IMR-90 (cell line): Measurements from ENCODE around the gene AGT. TPM values are rescaled to one million over a fixed set of nuclear protein-coding genes. Genes with fewer than 3 reads are reported as not detected.

Source experiments
- ATAC-seq: fragments of 200-7000 bp; cut with Tn5 transposase; 2 replicates; pipeline ENCODE4 v1.9.1; 2020; ENCODE audit warnings: low read depth, mild to moderate bottlenecking, moderate library complexity
- BruUV-seq: library from RNA; stranded (reverse); fragments of 400-500 nt; replicated peaks from 2 replicates; lab custom pipeline; 2021; lab: Mats Ljungman, UMichigan
- CTCF ChIA-PET: fragments of 300-600 bp; formaldehyde crosslinking; extraction: SDS; loops from one replicate; lab custom pipeline; 2021; ENCODE audit warnings: antibody characterized with exemption; lab: Yijun Ruan, JAX
- POLR2A ChIA-PET: fragments of 300-600 bp; sonication (Branson Sonifier 250); formaldehyde crosslinking; loops from one replicate; lab custom pipeline; 2022; ENCODE audit warnings: antibody characterized with exemption; ENCODE audit not compliant: unreplicated experiment; lab: Charles Lee
- DNase-seq: peaks from one replicate; pipeline ENCODE4 v3.0.0; 2013
- H2AFZ ChIP-seq: replicated peaks from 2 replicates; pipeline ENCODE3; 2013; ENCODE audit warnings: low read length, mild to moderate bottlenecking; ENCODE audit not compliant: poor library complexity
- H2AK5ac ChIP-seq: 2 replicates; pipeline ENCODE4 v1.6.1; 2013; ENCODE audit warnings: low read depth, low read length, inconsistent platforms
- H2AK9ac ChIP-seq: replicated peaks from 2 replicates; pipeline ENCODE3; 2013; ENCODE audit warnings: mild to moderate bottlenecking, low read depth, low read length, moderate library complexity; ENCODE audit not compliant: poor library complexity
- H2BK120ac ChIP-seq: 2 replicates; pipeline ENCODE4 v1.6.1; 2013; ENCODE audit warnings: low read depth, low read length, inconsistent platforms
- H2BK15ac ChIP-seq: 3 replicates; pipeline ENCODE4 v1.6.1; 2013; ENCODE audit warnings: low read depth, low read length, inconsistent platforms
- H2BK20ac ChIP-seq: 2 replicates; pipeline ENCODE4 v1.6.1; 2013; ENCODE audit warnings: low read depth, mild to moderate bottlenecking, inconsistent platforms, low read length, moderate library complexity
- H2BK5ac ChIP-seq: 2 replicates; pipeline ENCODE4 v1.6.1; 2013; ENCODE audit warnings: mild to moderate bottlenecking, low read depth, low read length, inconsistent platforms; ENCODE audit not compliant: poor library complexity, severe bottlenecking
- H3K14ac ChIP-seq: replicated peaks from 2 replicates; pipeline ENCODE4 v1.6.1; 2013; ENCODE audit warnings: low read depth, low read length, inconsistent platforms
- H3K18ac ChIP-seq: 2 replicates; pipeline ENCODE4 v1.6.1; 2013; ENCODE audit warnings: low read depth, low read length, control low read depth
- H3K23ac ChIP-seq: 2 replicates; pipeline ENCODE4 v1.6.1; 2013; ENCODE audit warnings: low read depth, low read length, inconsistent platforms
- H3K27ac ChIP-seq: 2 replicates; pipeline ENCODE4 v1.5.1; 2013; ENCODE audit warnings: mild to moderate bottlenecking, control low read depth, low read length; ENCODE audit not compliant: insufficient read depth
- H3K27me3 ChIP-seq: 2 replicates; pipeline ENCODE4 v1.6.1; 2013; ENCODE audit warnings: low read length; ENCODE audit not compliant: control insufficient read depth, insufficient read depth
- H3K36me3 ChIP-seq: 2 replicates; pipeline ENCODE4 v1.6.1; 2013; ENCODE audit warnings: low read length, mixed read lengths; ENCODE audit not compliant: control insufficient read depth, insufficient read depth
- H3K4ac ChIP-seq: 2 replicates; pipeline ENCODE4 v1.6.1; 2013; ENCODE audit warnings: low read depth, low read length, inconsistent platforms
- H3K4me1 ChIP-seq: 2 replicates; pipeline ENCODE4 v1.6.1; 2013; ENCODE audit warnings: low read length, mixed read lengths; ENCODE audit not compliant: control insufficient read depth, insufficient read depth
- H3K4me2 ChIP-seq: 2 replicates; pipeline ENCODE4 v1.6.1; 2013; ENCODE audit warnings: low read depth, mild to moderate bottlenecking, control low read depth, low read length, moderate library complexity
- H3K4me3 ChIP-seq: 2 replicates; pipeline ENCODE4 v1.5.1; 2013; ENCODE audit warnings: low read depth, mild to moderate bottlenecking, control low read depth, low read length, moderate library complexity; ENCODE audit not compliant: insufficient read depth
- H3K56ac ChIP-seq: 2 replicates; pipeline ENCODE4 v1.6.1; 2013; ENCODE audit warnings: low read length, inconsistent platforms; ENCODE audit not compliant: insufficient read depth; ENCODE audit errors: extremely low read depth
- H3K79me1 ChIP-seq, 2 experiments: 2 replicates each; pipeline ENCODE4 v1.6.1; 2013; ENCODE audit warnings: low read length in 2 of 2, inconsistent platforms in 1 of 2, low read depth in 1 of 2
- H3K9ac ChIP-seq: 2 replicates; pipeline ENCODE4 v1.6.1; 2013; ENCODE audit warnings: low read depth, low read length, control low read depth
- H3K9me1 ChIP-seq: 2 replicates; pipeline ENCODE4 v1.6.1; 2013; ENCODE audit warnings: low read length, inconsistent platforms; ENCODE audit not compliant: insufficient read depth
- H3K9me3 ChIP-seq: 2 replicates; pipeline ENCODE4 v1.6.1; 2013; ENCODE audit warnings: low read length; ENCODE audit not compliant: control insufficient read depth, insufficient read depth
- H4K20me1 ChIP-seq: 2 replicates; pipeline ENCODE4 v1.6.1; 2013; ENCODE audit warnings: low read length, inconsistent platforms; ENCODE audit not compliant: insufficient read depth
- H4K5ac ChIP-seq: 2 replicates; pipeline ENCODE4 v1.6.1; 2013; ENCODE audit warnings: mild to moderate bottlenecking, low read depth, low read length, control low read depth
- H4K8ac ChIP-seq, 2 experiments: 2 replicates each; pipeline ENCODE4 v1.6.1; 2013; ENCODE audit warnings: low read depth in 2 of 2, low read length in 2 of 2, control low read depth in 1 of 2, inconsistent platforms in 1 of 2
- H4K91ac ChIP-seq: 2 replicates; pipeline ENCODE4 v1.6.1; 2013; ENCODE audit warnings: low read depth, low read length, inconsistent platforms; ENCODE audit not compliant: insufficient read depth
- BHLHE40 ChIP-seq: fragments of 150-350 bp; IDR thresholded peaks from 2 replicates; pipeline ENCODE4 v1.6.1; 2016; ENCODE audit warnings: mild to moderate bottlenecking, low read depth, low read length
- CHD1 ChIP-seq: IDR thresholded peaks from 2 replicates; pipeline ENCODE4 v1.6.1; 2012; ENCODE audit warnings: low read depth, low read length, improper control_type of control experiment
- FOS ChIP-seq: fragments of 150-350 bp; IDR thresholded peaks from 2 replicates; pipeline ENCODE4 v1.6.1; 2016; ENCODE audit warnings: low read depth, low read length
- MAFK ChIP-seq: IDR thresholded peaks from 2 replicates; pipeline ENCODE4 v1.6.1; 2012; ENCODE audit warnings: low read depth, low read length, improper control_type of control experiment
- MAZ ChIP-seq: IDR thresholded peaks from 2 replicates; pipeline ENCODE4 v1.6.1; 2012; ENCODE audit warnings: low read depth, mild to moderate bottlenecking, low read length, improper control_type of control experiment, moderate library complexity, borderline replicate concordance
- MXI1 ChIP-seq: IDR thresholded peaks from 2 replicates; pipeline ENCODE4 v1.6.1; 2012; ENCODE audit warnings: low read depth, mild to moderate bottlenecking, low read length, moderate library complexity, borderline replicate concordance
- NFE2L2 ChIP-seq: fragments of 150-350 bp; IDR thresholded peaks from 2 replicates; pipeline ENCODE4 v1.6.1; 2016; ENCODE audit warnings: low read depth, mild to moderate bottlenecking, low read length
- POLR2A ChIP-seq: IDR thresholded peaks from 2 replicates; pipeline ENCODE4 v1.6.1; 2012; ENCODE audit warnings: mild to moderate bottlenecking, low read depth, low read length
- RAD21 ChIP-seq: IDR thresholded peaks from 2 replicates; pipeline ENCODE4 v1.6.1; 2012; ENCODE audit warnings: low read length, improper control_type of control experiment
- RCOR1 ChIP-seq: IDR thresholded peaks from 2 replicates; pipeline ENCODE4 v1.6.1; 2012; ENCODE audit warnings: mild to moderate bottlenecking, low read length, improper control_type of control experiment; ENCODE audit not compliant: insufficient replicate concordance
- SMC3 ChIP-seq: fragments of 150-350 bp; IDR thresholded peaks from 2 replicates; pipeline ENCODE4 v1.6.1; 2016; ENCODE audit warnings: low read depth, mild to moderate bottlenecking, antibody characterized with exemption, low read length, moderate library complexity
- WGBS, 2 experiments: methylation state at CpG; one replicate each; pipeline versions ENCODE4 v1.1.5 to v1.1.7; 2013; ENCODE audit warnings: missing lambda C conversion rate in 2 of 2; ENCODE audit not compliant: insufficient read length in 1 of 2; ENCODE audit errors: extremely low coverage in 2 of 2; 5-methylcytosine and 5-hydroxymethylcytosine counted together
- dilution Hi-C: fragments of 300-500 bp; cut with HindIII; formaldehyde crosslinking; loops from one replicate; pipeline ENCODE4 v1.14.3; 2018; ENCODE audit warnings: low sequenced_read_pairs; ENCODE audit not compliant: unreplicated experiment
- in situ Hi-C: fragments of 300-500 bp; cut with MboI; formaldehyde crosslinking; loops from 3 replicates; pipeline ENCODE4 v1.14.3; 2019; ENCODE audit warnings: low sequenced_read_pairs, inconsistent platforms, mixed read lengths
- intact Hi-C: fragments of 100-400 bp; cut with micrococcal nuclease; formaldehyde crosslinking; loops from 2 replicates; pipeline ENCODE4 v1.10.0; 2022
- polyA plus RNA-seq, 3 experiments: library from polyadenylated mRNA; depleted of rRNA; stranded (reverse); fragments of >200 nt; gene quantifications; 2 replicates each; pipeline ENCODE4 v1.2.3, GENCODE V29; 2012; ENCODE audit warnings: low replicate concordance in 1 of 3
- total RNA-seq: library from RNA; depleted of rRNA; stranded (reverse); fragments of >200 nt; gene quantifications from 2 replicates; pipeline ENCODE4 v1.2.3, GENCODE V29; 2012
- TF ChIP-seq, protein P1 (sequence below): fragments of 150-350 bp; IDR thresholded peaks from 2 replicates; pipeline ENCODE4 v1.6.1; 2017; ENCODE audit warnings: mild to moderate bottlenecking, antibody characterized with exemption, low read length, low read depth

Gene AGT
- total and polyA plus RNA-seq, 2 of the 4 experiments (the other 2 are of a cell fraction) = 0.18 to 0.34 TPM

DNA sequence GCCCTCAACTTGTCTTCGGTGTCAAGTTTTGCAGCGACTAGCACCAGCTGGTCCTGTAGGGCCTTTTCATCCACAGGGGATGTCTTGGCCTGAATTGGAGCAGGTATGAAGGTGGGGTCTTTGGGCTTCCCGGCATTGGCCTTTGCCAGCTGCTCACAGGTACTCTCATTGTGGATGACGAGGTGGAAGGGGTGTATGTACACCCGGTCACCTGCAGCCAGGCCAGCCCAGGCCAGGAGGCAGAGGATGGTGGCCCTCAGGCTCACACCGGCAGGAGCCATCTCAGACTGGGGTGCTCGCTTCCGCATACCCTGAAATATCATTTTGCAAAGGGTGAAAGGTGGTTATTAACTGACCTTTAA lies 3.4 kb downstream of the AGT start:
- no peak overlapping the region for H3K14ac ChIP-seq
- no peak overlapping the region for H3K4ac ChIP-seq
- H3K4me1 ChIP-seq = peaks cover 9% of the 10 kb centered on the region
- TF ChIP-seq FOS (no peak), MAZ (no peak), BHLHE40 (no peak), RCOR1 (no peak), RAD21 (no peak), POLR2A (no peak), MAFK (no peak), NFE2L2 (no peak), MXI1 (no peak), CHD1 (no peak), SMC3 (no peak)
- TF ChIP-seq, protein P1, sequence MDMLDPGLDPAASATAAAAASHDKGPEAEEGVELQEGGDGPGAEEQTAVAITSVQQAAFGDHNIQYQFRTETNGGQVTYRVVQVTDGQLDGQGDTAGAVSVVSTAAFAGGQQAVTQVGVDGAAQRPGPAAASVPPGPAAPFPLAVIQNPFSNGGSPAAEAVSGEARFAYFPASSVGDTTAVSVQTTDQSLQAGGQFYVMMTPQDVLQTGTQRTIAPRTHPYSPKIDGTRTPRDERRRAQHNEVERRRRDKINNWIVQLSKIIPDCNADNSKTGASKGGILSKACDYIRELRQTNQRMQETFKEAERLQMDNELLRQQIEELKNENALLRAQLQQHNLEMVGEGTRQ = no peak
- no peak overlapping the region for H3K56ac ChIP-seq
- H3K79me1 ChIP-seq = no peaks in the 10 kb centered on the region
- intact Hi-C loops = loop anchor here (5.0 kb wide), 1 partner anchor 42 kb away; no protein-coding TSS in a partner anchor
- no peak overlapping the region for H3K23ac ChIP-seq
- H2BK5ac ChIP-seq = no peak overlapping the region
- peak overlapping the region; percentile 57 for H2AFZ ChIP-seq
- H4K20me1 ChIP-seq = no peaks in the 10 kb centered on the region
- peak overlapping the region; percentile 42 for H2AK9ac ChIP-seq
- no peak overlapping the region for H3K9ac ChIP-seq
- ATAC-seq (no peak), DNase-seq (no peak)
- H2AK5ac ChIP-seq = no peak overlapping the region
- in situ Hi-C loops = no loop called here
- no peak overlapping the region for H4K5ac ChIP-seq
- H3K9me1 ChIP-seq = peaks cover 4% of the 10 kb centered on the region; the same call in 1 of the 2 replicates
- H3K4me2 ChIP-seq = no peak overlapping the region
- H4K8ac ChIP-seq = no peak overlapping the region
- no CpG with 5 or more reads among the region's 8 CpGs for WGBS, 2 experiments
- H4K91ac ChIP-seq = no peak overlapping the region
- H3K18ac ChIP-seq = no peak overlapping the region
- H3K9me3 ChIP-seq = no peaks in the 10 kb centered on the region
- ChIA-PET POLR2A (no interaction called here), CTCF (no interaction called here)
- H3K36me3 ChIP-seq = no peaks in the 10 kb centered on the region
- no peak overlapping the region for H3K27ac ChIP-seq
- dilution Hi-C loops = no loop called here
- H3K27me3 ChIP-seq = peaks cover 7% of the 10 kb centered on the region; the same call in 1 of the 2 replicates
- no peak overlapping the region for H3K4me3 ChIP-seq
- no peak overlapping the region for H2BK20ac ChIP-seq
- no TSS peak for BruUV-seq
- H2BK15ac ChIP-seq = no peak overlapping the region
- no peak overlapping the region for H2BK120ac ChIP-seq
